H1 (cell line): Measurements from ENCODE around the gene KIR3DL1. TPM values are rescaled to one million over a fixed set of nuclear protein-coding genes. Genes with fewer than 3 reads are reported as not detected.
"Not testable (repeated sequence)": the region's sequence is repeated elsewhere in the genome, so short reads cannot be mapped to it uniquely, and the experiment has no call there.

Experiments
- CTCF ChIA-PET: fragments of 300-600 bp; sonication (Branson Sonifier 250); formaldehyde crosslinking; loops from one replicate; lab custom pipeline; 2021; ENCODE audit not compliant: partially characterized antibody; lab: Charles Lee
- POLR2A ChIA-PET: fragments of 300-600 bp; sonication (Branson Sonifier 250); formaldehyde crosslinking; loops from one replicate; lab custom pipeline; 2021; ENCODE audit warnings: inconsistent platforms; ENCODE audit not compliant: partially characterized antibody; lab: Charles Lee
- DNase-seq, 2 experiments: peaks; one replicate each; pipeline versions ENCODE4 v3.0.0 to v3.0.0-alpha.2; 2010 to 2022; ENCODE audit warnings: low spot score in 2 of 2, low read depth in 1 of 2, mixed read lengths in 1 of 2
- FAIRE-seq: peaks from 2 replicates; lab custom pipeline; 2011; peaks lifted over from hg19 to GRCh38; lab: Jason Lieb, UNC
- H2AFZ ChIP-seq: 2 replicates; pipeline ENCODE4 v1.8.1; 2012; ENCODE audit warnings: low read length, inconsistent platforms
- H2AK5ac ChIP-seq: 2 replicates; pipeline ENCODE4 v1.6.1; 2013; ENCODE audit warnings: low read depth, low read length
- H2BK120ac ChIP-seq: replicated peaks from 2 replicates; pipeline ENCODE3; 2013; ENCODE audit warnings: low read depth, low read length, inconsistent platforms
- H2BK12ac ChIP-seq: 2 replicates; pipeline ENCODE4 v1.6.1; 2013; ENCODE audit warnings: low read depth, low read length
- H2BK15ac ChIP-seq: 2 replicates; pipeline ENCODE4 v1.6.1; 2013; ENCODE audit warnings: low read length
- H2BK20ac ChIP-seq: 2 replicates; pipeline ENCODE4 v1.6.1; 2013; ENCODE audit warnings: low read length
- H2BK5ac ChIP-seq: 2 replicates; pipeline ENCODE4 v1.6.1; 2013; ENCODE audit warnings: low read depth, low read length
- H3K14ac ChIP-seq: 2 replicates; pipeline ENCODE4 v1.6.1; 2013; ENCODE audit warnings: inconsistent platforms; ENCODE audit not compliant: insufficient read length
- H3K18ac ChIP-seq: 2 replicates; pipeline ENCODE4 v1.6.1; 2013; ENCODE audit warnings: low read length; ENCODE audit errors: extremely low read depth
- H3K23ac ChIP-seq: 2 replicates; pipeline ENCODE4 v1.6.1; 2013; ENCODE audit warnings: inconsistent platforms; ENCODE audit not compliant: insufficient read length
- H3K23me2 ChIP-seq: 2 replicates; pipeline ENCODE4 v1.6.1; 2013; ENCODE audit warnings: low read depth, low read length
- H3K27ac ChIP-seq: 2 replicates; pipeline ENCODE4 v1.6.1; 2011; ENCODE audit warnings: low read depth, low read length, inconsistent platforms
- H3K27me3 ChIP-seq, 4 experiments: replicated peaks in 1 of 4; 1 replicate in 1 of 4; 2 replicates in 3 of 4; pipeline versions ENCODE4 v1.6.1 to v1.8.1; 2011 to 2013; ENCODE audit warnings: low read length in 3 of 4, mild to moderate bottlenecking in 3 of 4, inconsistent platforms in 2 of 4, mixed read lengths in 2 of 4, moderate library complexity in 1 of 4; ENCODE audit not compliant: control insufficient read depth in 3 of 4, insufficient read depth in 3 of 4; ENCODE audit errors: extremely low read depth in 1 of 4
- H3K36me3 ChIP-seq, 4 experiments: 2 replicates each; pipeline versions ENCODE4 v1.6.1 to v1.8.1; 2011 to 2013; ENCODE audit warnings: mild to moderate bottlenecking in 4 of 4, low read length in 3 of 4, moderate library complexity in 2 of 4, control low read depth in 1 of 4, inconsistent platforms in 1 of 4; ENCODE audit not compliant: insufficient read depth in 4 of 4, control insufficient read depth in 2 of 4
- H3K4ac ChIP-seq: replicated peaks from 2 replicates; pipeline ENCODE3; 2013; ENCODE audit warnings: low read length, low read depth, mixed read lengths, inconsistent platforms; ENCODE audit not compliant: insufficient read length
- H3K4me1 ChIP-seq, 4 experiments: replicated peaks in 1 of 4; 1 replicate in 1 of 4; 2 replicates in 3 of 4; pipeline versions ENCODE4 v1.6.1 to v1.8.1; 2011 to 2013; ENCODE audit warnings: low read length in 3 of 4, inconsistent platforms in 2 of 4, mixed read lengths in 1 of 4; ENCODE audit not compliant: insufficient read depth in 4 of 4, control insufficient read depth in 3 of 4
- H3K4me2 ChIP-seq, 2 experiments: 2 replicates each; pipeline versions ENCODE4 v1.6.1 to v1.8.1; 2011 to 2013; ENCODE audit warnings: low read depth in 2 of 2, low read length in 2 of 2, control low read depth in 1 of 2, inconsistent platforms in 1 of 2, mild to moderate bottlenecking in 1 of 2; ENCODE audit not compliant: insufficient read depth in 1 of 2
- H3K4me3 ChIP-seq, 4 experiments: fragments of 200-600, 300-600 bp in 1 of 4; sonication (generic), shearing (Covaris generic), sonication (Bioruptor Twin) in 1 of 4; 2 replicates each; pipeline versions ENCODE4 v1.5.1 to v1.8.1; 2011 to 2016; ENCODE audit warnings: low read length in 4 of 4, low read depth in 3 of 4, control low read depth in 2 of 4, inconsistent platforms in 2 of 4, mild to moderate bottlenecking in 2 of 4, mixed read lengths in 1 of 4, moderate library complexity in 1 of 4; ENCODE audit not compliant: insufficient read depth in 2 of 4; ENCODE audit errors: extremely low read depth in 1 of 4
- H3K56ac ChIP-seq: replicated peaks from 2 replicates; pipeline ENCODE3; 2013; ENCODE audit warnings: low read depth, mild to moderate bottlenecking, mixed read lengths, low read length, inconsistent platforms; ENCODE audit not compliant: insufficient read length
- H3K79me1 ChIP-seq: 2 replicates; pipeline ENCODE4 v1.6.1; 2013; ENCODE audit warnings: low read depth, low read length, control low read depth
- H3K79me2 ChIP-seq, 2 experiments: 2 replicates each; pipeline versions ENCODE4 v1.6.1 to v1.8.1; 2012 to 2013; ENCODE audit warnings: low read length in 2 of 2, mild to moderate bottlenecking in 2 of 2, inconsistent platforms in 1 of 2; ENCODE audit not compliant: insufficient read depth in 2 of 2, control insufficient read depth in 1 of 2
- H3K9ac ChIP-seq, 4 experiments: replicated peaks in 1 of 4; 1 replicate in 1 of 4; 2 replicates in 3 of 4; pipeline versions ENCODE4 v1.6.1 to v1.8.1; 2011 to 2013; ENCODE audit warnings: low read depth in 3 of 4, low read length in 3 of 4, control low read depth in 2 of 4, mild to moderate bottlenecking in 2 of 4, moderate library complexity in 2 of 4, inconsistent platforms in 1 of 4; ENCODE audit errors: extremely low read depth in 1 of 4
- H3K9me3 ChIP-seq, 2 experiments: 2 replicates each; pipeline versions ENCODE4 v1.6.1 to v1.8.1; 2012 to 2013; ENCODE audit warnings: mild to moderate bottlenecking in 2 of 2, moderate library complexity in 2 of 2, control low read depth in 1 of 2, inconsistent platforms in 1 of 2, low read depth in 1 of 2, low read length in 1 of 2, mixed read lengths in 1 of 2; ENCODE audit not compliant: insufficient read depth in 2 of 2
- H4K20me1 ChIP-seq, 2 experiments: replicated peaks in 1 of 2; 2 replicates each; pipeline versions ENCODE3 to v1.8.1; 2011 to 2013; ENCODE audit warnings: inconsistent platforms in 2 of 2, low read length in 2 of 2, mild to moderate bottlenecking in 1 of 2; ENCODE audit not compliant: insufficient read depth in 2 of 2, control insufficient read depth in 1 of 2
- H4K5ac ChIP-seq: 2 replicates; pipeline ENCODE4 v1.6.1; 2013; ENCODE audit warnings: low read length, low read depth, mixed read lengths, inconsistent platforms; ENCODE audit not compliant: insufficient read length
- H4K8ac ChIP-seq: 2 replicates; pipeline ENCODE4 v1.8.0; 2013; ENCODE audit warnings: mild to moderate bottlenecking, moderate library complexity, low read length, inconsistent platforms; ENCODE audit not compliant: insufficient read depth; ENCODE audit errors: extremely low read depth
- H4K91ac ChIP-seq: replicated peaks from 2 replicates; pipeline ENCODE3; 2013; ENCODE audit warnings: low read length, mixed read lengths, inconsistent platforms; ENCODE audit not compliant: insufficient read length
- WGBS, 2 experiments: shearing (Covaris generic) in 1 of 2; methylation state at CpG; one replicate each; pipeline versions ENCODE4 v1.1.6 to v1.1.7; 2013 to 2015; ENCODE audit warnings: low lambda C conversion rate in 2 of 2, mixed read lengths in 2 of 2, inconsistent platforms in 1 of 2, low coverage in 1 of 2, missing lambda C conversion rate in 1 of 2; ENCODE audit not compliant: insufficient replicate concordance in 2 of 2, insufficient coverage in 1 of 2, insufficient read length in 1 of 2; ENCODE audit errors: extremely low coverage in 1 of 2, missing lambda C conversion rate in 1 of 2; 5-methylcytosine and 5-hydroxymethylcytosine counted together
- polyA plus RNA-seq, 7 experiments: library from polyadenylated mRNA; depleted of rRNA in 3 of 7; stranded (reverse) in 5 of 7; unstranded in 2 of 7; fragments of >200 nt in 5 of 7; fragments of 200-250 nt in 2 of 7; gene quantifications; 1 replicate in 5 of 7; 2 replicates in 1 of 7; 4 replicates in 1 of 7; pipeline versions ENCODE4 v1.2.1 to v1.2.3, GENCODE V29; 2011 to 2013; ENCODE audit warnings: missing spikeins in 2 of 7, mixed read lengths in 2 of 7
- total RNA-seq: library from RNA; stranded (reverse); fragmentation: NEBNext Ultra II Directional; extraction: Animal tissue kit (Norgen Biotek cat#: 25700); gene quantifications from 2 replicates; pipeline ENCODE4 v1.2.1, GENCODE V29; 2021

The KIR3DL1 gene
- total and polyA plus RNA-seq, 2 of the 8 experiments (the other 6 are each of a cell fraction or from before 2014, with no cell fraction given) = not detected

DNA sequence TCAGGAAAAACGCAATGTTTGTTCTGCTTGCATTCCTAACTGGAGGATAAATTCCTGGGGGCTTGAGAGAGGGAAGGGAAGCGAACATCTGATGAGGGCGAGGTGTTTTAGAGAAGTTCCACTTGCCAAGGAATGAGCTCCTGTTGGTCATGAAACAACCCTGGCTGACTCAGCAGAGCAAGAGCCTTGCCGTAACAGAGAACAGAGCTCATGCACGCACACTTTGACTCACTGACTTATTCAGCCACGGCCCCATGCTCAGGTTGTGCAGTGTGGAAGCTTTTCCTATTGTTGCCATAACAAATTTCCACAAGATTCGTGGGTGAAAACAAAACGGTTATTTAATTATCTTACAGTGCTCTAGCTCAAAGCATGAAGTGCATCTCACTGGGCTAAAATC, 26.9 kb downstream of the KIR3DL1 start:
- WGBS, 2 experiments = 72% methylated on average over 8 of the region's 8 CpGs; no CpG with 5 or more reads in 1 of the 2 experiments

GRCh38 chr19:54850061-54850640, 33.9 kb downstream of the KIR3DL1 start, which contains the start of gene KIR3DL2:
TSS of gene KIR3DL2 (plus strand) at chr19:54850443. CDS start at chr19:54850476, 33 bp downstream.
- H2BK120ac ChIP-seq, H4K91ac ChIP-seq, H3K9ac ChIP-seq, H2BK20ac ChIP-seq, H3K14ac ChIP-seq, H4K5ac ChIP-seq, H4K8ac ChIP-seq, H3K27me3 ChIP-seq, H3K4ac ChIP-seq, DNase-seq, H3K18ac ChIP-seq, H3K23me2 ChIP-seq, H3K27ac ChIP-seq, H3K79me2 ChIP-seq, H3K23ac ChIP-seq, FAIRE-seq, H3K36me3 ChIP-seq, H2BK15ac ChIP-seq, H3K79me1 ChIP-seq, H4K20me1 ChIP-seq, H3K4me2 ChIP-seq, H3K4me3 ChIP-seq, H2AK5ac ChIP-seq, H2BK5ac ChIP-seq, CTCF ChIA-PET, POLR2A ChIA-PET, H3K56ac ChIP-seq, H2BK12ac ChIP-seq, H2AFZ ChIP-seq, H3K4me1 ChIP-seq: not testable (repeated sequence)
- WGBS, 2 experiments = 94% methylated on average over 12 of the region's 16 CpGs; no CpG with 5 or more reads in 1 of the 2 experiments
- peaks cover 55 to 70% of the 10 kb centered on the region in 2 experiments for H3K9me3 ChIP-seq

More for the DNA sequence above, 26.9 kb downstream of the KIR3DL1 start:
- H2BK20ac ChIP-seq, H3K79me1 ChIP-seq, POLR2A ChIA-PET, H3K56ac ChIP-seq, H3K18ac ChIP-seq, H4K5ac ChIP-seq, CTCF ChIA-PET, H3K9ac ChIP-seq, H3K4ac ChIP-seq, H2BK15ac ChIP-seq, H2BK5ac ChIP-seq, H3K4me1 ChIP-seq, H2AFZ ChIP-seq, H2BK120ac ChIP-seq, H3K23me2 ChIP-seq, H3K4me3 ChIP-seq, H2AK5ac ChIP-seq, H3K27me3 ChIP-seq, H3K36me3 ChIP-seq, H3K27ac ChIP-seq, H2BK12ac ChIP-seq, H4K20me1 ChIP-seq, H4K8ac ChIP-seq, H4K91ac ChIP-seq, H3K14ac ChIP-seq, DNase-seq, FAIRE-seq, H3K4me2 ChIP-seq, H3K23ac ChIP-seq, H3K79me2 ChIP-seq: not testable (repeated sequence)
- H3K9me3 ChIP-seq = peaks cover 26 to 43% of the 10 kb centered on the region in 2 experiments; a peak in 3 of 4 replicates
